GM12865 (cell line): ENCODE results near the gene SLC39A8.

Experiments used
- DNase-seq: peaks from one replicate; pipeline ENCODE4 v3.0.0; 2010; ENCODE audit warnings: low read depth
- H3K4me3 ChIP-seq: 2 replicates; pipeline ENCODE4 v1.5.1; 2011; ENCODE audit warnings: mild to moderate bottlenecking, low read depth, low read length, control low read depth
- CTCF ChIP-seq: IDR thresholded peaks from 2 replicates; pipeline ENCODE4 v1.5.1; 2011; ENCODE audit warnings: low read length, control low read depth, low read depth, inconsistent platforms; ENCODE audit not compliant: insufficient read depth; ENCODE audit errors: missing control alignments

Gene SLC39A8

GRCh38 chr4:102302762-102303161 lies 42.5 kb downstream of the SLC39A8 start:
- DNase-seq: no peak
- TF ChIP-seq CTCF: no peak
- H3K4me3 ChIP-seq: no peak overlapping the region

DNA sequence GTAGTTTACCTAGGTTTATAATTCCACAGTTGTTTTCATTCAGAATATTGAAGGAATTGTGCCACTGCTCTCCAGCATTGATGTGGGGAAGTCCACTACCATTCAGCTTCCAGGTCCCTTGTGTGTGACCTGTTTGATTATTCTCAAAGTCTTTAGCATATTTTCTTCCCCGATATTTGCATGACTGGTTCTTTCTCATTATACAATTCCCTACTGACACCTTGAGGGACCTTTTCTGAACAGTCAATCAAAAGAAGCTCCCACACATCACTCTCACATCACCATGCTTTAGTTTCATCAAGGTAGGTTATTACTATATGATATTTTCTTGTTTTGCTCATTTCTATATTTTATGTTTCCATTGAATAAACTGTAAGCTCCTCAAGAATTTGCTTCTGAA lies 44.1 kb downstream of the SLC39A8 start:
- DNase-seq: no peak
- no peak overlapping the region for H3K4me3 ChIP-seq
- no peak for TF ChIP-seq CTCF

DNA sequence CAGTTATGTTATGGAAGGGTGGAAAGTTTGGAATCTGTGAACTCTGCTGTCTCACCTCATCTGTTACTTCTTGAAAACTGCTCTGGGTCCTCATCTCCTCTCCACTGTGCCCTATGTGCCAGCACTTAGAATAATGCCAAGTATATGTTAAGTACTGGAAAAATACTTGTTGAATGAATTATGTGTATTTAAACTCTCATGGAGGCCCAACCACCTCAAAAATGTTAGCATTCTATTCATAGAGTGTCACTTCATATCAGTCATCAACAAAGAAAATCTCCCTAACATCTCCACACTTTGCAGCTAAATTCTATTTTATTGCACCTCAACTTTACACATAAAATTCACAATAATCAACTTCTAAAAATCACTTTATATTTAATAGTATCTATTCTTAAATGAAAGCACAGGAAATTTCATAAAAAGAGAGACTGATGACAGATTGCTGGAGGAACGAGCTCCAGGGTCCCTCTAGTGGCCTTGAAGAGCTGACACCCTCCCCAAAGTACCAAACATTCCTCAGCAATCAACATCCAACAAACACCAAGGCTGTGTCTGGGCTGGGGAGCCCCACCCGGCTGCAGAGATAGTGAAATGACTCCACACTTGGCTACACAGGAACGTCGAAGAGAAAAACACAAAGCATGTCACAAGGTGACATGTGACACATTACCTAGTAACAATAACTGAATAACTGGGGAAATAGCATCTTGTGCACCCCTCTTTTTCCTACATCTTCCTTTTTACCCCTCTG lies 45.8 kb downstream of the SLC39A8 start:
- H3K4me3 ChIP-seq: no peak overlapping the region
- TF ChIP-seq CTCF: peak; percentile 82
- DNase-seq: peak; percentile 67

- TF ChIP-seq CTCF: no peak
- no peak overlapping the region for H3K4me3 ChIP-seq
- DNase-seq: peak; percentile 20
Measured at GRCh38 chr4:102298716-102299115, 46.6 kb downstream of the SLC39A8 start.

DNA sequence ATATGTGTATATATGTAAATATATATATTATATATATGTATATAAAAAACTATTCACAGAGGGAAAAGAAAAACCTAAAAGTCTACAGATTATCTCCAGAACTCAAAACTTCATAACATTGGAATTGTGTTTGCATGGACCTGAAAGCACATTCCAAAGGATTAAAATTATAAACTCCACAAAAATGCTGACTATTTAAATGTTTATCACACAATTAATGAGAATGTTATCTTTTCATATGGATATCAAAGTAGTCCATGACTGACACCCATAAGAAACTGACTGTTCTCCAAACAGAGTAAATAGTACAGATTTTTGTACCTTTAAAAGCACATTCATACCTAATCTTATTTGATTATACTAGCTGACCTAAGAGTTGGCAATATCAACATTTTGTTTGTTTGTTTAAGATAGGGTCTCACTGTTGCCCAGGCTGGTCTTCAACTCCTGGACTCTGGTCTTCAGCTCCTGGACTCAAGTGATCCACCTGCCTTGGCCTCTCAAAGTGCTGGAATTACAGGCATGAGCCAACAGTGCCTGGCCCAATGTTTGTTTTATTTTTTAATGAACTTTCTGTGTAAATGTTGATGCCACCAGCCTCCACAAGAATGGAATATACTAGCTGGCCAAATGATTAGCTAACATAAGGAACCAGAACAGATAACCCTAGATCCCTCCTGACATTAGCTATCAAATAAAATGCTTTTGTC lies 50.0 kb downstream of the SLC39A8 start:
- no peak for DNase-seq
- no peak overlapping the region for H3K4me3 ChIP-seq
- TF ChIP-seq CTCF: no peak

- H3K4me3 ChIP-seq: no peak overlapping the region
- DNase-seq: no peak
- no peak for TF ChIP-seq CTCF
Measured at GRCh38 chr4:102288497-102288896, 56.8 kb downstream of the SLC39A8 start.
